ENCODE measurements around the gene RNF213. TPM values are rescaled to one million over a fixed set of nuclear protein-coding genes. Genes with fewer than 3 reads are reported as not detected.

Gene RNF213
- total RNA-seq, 2 donors from 2014 or later = 98.8 to 136 TPM

DNA sequence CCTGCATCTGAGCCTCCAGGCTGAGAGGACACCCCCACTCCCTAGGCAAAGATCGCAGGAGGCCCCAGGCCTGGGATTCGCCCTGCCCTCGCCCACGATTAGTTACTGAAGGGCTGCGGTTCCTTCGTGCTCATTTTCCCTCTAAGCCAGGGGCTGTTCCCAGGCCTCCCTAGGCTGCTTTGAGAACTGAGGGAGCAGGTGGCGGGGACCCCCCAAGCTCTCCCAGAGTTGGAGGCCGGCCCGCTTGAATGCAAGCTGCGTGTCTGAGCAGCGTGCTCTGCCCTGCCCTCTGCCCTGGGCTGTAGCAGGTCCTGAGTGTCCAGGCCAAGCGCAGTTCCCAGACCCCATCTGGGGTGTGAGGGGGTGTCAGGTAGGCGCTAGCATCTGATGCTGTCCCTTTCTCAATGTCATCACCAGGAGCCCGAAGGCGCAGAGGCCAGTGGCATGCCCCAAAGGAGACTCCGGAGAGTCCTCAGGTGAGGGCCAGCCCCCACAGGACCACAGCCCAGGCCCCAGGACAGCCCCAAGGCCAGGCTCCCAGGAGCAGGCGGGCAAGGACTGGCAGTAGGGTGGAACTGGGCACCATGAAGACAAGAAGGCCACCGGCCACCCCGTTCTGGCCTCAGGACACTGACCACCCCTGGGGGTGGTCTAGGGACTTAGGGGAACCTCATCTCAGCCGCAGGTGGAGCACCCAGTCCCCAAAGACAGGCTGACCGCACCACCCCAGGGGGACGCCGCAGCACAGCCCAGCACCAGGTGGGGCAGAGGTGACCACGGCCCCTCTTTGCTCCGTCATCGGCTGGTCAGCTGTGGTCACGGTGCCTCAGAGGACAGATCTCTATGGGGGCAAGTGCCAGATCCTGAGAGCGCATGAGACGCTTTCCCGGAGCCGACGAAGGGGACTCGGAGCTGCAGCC is 169.0 kb downstream of the RNF213 start:
- Histone ChIP-seq H3K4me1 (ENCODE audit: control insufficient read depth, insufficient read depth, low read length) (peaks cover 5% of the 10 kb centered on the region), H3K27me3 (ENCODE audit: control insufficient read depth, insufficient read depth, low read length, poor library complexity, severe bottlenecking) (no peaks in the 10 kb centered on the region), H3K9me3 (ENCODE audit: control insufficient read depth, low read length) (no peaks in the 10 kb centered on the region), H3K9ac (ENCODE audit: extremely low read depth, low read length, poor library complexity, severe bottlenecking) (no peak overlapping the region), H3K36me3 (ENCODE audit: control insufficient read depth, insufficient read depth, low read length) (no peaks in the 10 kb centered on the region), H3K27ac (ENCODE audit: low read depth, low read length) (no peak overlapping the region), H3K4me3 (ENCODE audit: low read length) (no peak overlapping the region)
- 92 to 96% methylated on average over 20 to 33 of the region's 33 CpGs for WGBS, 2 experiments (ENCODE audit: insufficient coverage in 1 of 2, insufficient read length in 1 of 2)
- Mint-ChIP-seq H3K9me3 (no peaks in the 10 kb centered on the region), H3K4me3 (no peak overlapping the region), H3K36me3 (ENCODE audit: low read depth) (no peaks in the 10 kb centered on the region), H3K27me3 (ENCODE audit: insufficient read depth) (no peaks in the 10 kb centered on the region), H3K4me1 (peaks cover 4% of the 10 kb centered on the region), H3K27ac (no peak overlapping the region)
- DNase-seq = no peak
- TF ChIP-seq, protein P1, sequence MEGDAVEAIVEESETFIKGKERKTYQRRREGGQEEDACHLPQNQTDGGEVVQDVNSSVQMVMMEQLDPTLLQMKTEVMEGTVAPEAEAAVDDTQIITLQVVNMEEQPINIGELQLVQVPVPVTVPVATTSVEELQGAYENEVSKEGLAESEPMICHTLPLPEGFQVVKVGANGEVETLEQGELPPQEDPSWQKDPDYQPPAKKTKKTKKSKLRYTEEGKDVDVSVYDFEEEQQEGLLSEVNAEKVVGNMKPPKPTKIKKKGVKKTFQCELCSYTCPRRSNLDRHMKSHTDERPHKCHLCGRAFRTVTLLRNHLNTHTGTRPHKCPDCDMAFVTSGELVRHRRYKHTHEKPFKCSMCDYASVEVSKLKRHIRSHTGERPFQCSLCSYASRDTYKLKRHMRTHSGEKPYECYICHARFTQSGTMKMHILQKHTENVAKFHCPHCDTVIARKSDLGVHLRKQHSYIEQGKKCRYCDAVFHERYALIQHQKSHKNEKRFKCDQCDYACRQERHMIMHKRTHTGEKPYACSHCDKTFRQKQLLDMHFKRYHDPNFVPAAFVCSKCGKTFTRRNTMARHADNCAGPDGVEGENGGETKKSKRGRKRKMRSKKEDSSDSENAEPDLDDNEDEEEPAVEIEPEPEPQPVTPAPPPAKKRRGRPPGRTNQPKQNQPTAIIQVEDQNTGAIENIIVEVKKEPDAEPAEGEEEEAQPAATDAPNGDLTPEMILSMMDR (conservative IDR thresholded peaks at IDR 0.05) = no peak

DNA sequence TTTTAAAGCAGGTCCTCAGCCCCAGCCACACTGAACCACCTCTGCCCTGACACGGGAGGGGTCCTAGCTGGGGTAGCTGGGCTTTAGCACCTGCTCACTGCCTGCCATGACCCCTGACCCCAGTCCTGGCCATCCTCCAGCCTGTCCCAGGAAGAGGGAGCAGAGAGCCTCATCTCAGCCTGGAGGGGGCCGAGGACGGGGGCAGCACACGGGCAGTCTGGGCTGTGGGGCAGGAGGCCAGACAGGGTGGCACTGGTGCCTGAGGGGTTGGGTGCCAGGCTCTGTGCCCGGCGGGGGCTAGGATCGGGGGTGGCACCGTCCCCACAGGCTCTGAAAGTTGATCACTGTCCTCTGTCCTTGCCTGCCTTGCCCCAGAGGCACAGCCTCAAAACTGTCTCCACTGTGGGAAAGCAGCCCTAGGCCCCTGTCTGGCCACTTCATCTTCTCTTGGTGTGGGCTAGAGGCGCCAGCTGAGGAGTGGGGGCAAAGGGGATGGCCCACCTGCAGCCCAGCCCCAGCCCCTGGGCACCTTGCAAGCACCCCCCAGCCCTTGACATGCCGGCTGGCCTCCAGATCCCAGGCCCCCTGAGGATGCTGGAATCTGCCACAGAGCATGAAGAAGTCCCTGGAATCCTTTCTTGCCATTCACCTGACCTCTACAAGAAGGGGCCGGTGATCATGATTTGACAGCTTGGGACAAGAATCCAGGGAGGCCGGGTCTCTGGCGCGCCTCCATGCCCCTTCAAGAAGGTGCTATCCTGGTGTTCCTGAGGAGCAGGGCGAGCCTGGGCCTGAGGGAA is 170.0 kb downstream of the RNF213 start:
- no peak overlapping the region for H3K4me3 Mint-ChIP-seq
- no peaks in the 10 kb centered on the region for H3K27me3 Mint-ChIP-seq (ENCODE audit: insufficient read depth)
- Histone ChIP-seq H3K9me3 (ENCODE audit: control insufficient read depth, low read length) (no peaks in the 10 kb centered on the region), H3K27me3 (ENCODE audit: control insufficient read depth, insufficient read depth, low read length, poor library complexity, severe bottlenecking) (no peaks in the 10 kb centered on the region), H3K9ac (ENCODE audit: extremely low read depth, low read length, poor library complexity, severe bottlenecking) (no peak overlapping the region), H3K4me1 (ENCODE audit: control insufficient read depth, insufficient read depth, low read length) (peaks cover 5% of the 10 kb centered on the region), H3K27ac (ENCODE audit: low read depth, low read length) (no peak overlapping the region), H3K4me3 (ENCODE audit: low read length) (no peak overlapping the region), H3K36me3 (ENCODE audit: control insufficient read depth, insufficient read depth, low read length) (no peaks in the 10 kb centered on the region)
- no peaks in the 10 kb centered on the region for H3K36me3 Mint-ChIP-seq (ENCODE audit: low read depth)
- no peak overlapping the region for H3K27ac Mint-ChIP-seq
- TF ChIP-seq, protein P1 (conservative IDR thresholded peaks at IDR 0.05) = no peak
- H3K4me1 Mint-ChIP-seq = peaks cover 4% of the 10 kb centered on the region
- H3K9me3 Mint-ChIP-seq = no peaks in the 10 kb centered on the region
- no peak for DNase-seq
- 92 to 97% methylated on average over 6 to 15 of the region's 15 CpGs for WGBS, 2 experiments (ENCODE audit: insufficient coverage in 1 of 2, insufficient read length in 1 of 2)

DNA sequence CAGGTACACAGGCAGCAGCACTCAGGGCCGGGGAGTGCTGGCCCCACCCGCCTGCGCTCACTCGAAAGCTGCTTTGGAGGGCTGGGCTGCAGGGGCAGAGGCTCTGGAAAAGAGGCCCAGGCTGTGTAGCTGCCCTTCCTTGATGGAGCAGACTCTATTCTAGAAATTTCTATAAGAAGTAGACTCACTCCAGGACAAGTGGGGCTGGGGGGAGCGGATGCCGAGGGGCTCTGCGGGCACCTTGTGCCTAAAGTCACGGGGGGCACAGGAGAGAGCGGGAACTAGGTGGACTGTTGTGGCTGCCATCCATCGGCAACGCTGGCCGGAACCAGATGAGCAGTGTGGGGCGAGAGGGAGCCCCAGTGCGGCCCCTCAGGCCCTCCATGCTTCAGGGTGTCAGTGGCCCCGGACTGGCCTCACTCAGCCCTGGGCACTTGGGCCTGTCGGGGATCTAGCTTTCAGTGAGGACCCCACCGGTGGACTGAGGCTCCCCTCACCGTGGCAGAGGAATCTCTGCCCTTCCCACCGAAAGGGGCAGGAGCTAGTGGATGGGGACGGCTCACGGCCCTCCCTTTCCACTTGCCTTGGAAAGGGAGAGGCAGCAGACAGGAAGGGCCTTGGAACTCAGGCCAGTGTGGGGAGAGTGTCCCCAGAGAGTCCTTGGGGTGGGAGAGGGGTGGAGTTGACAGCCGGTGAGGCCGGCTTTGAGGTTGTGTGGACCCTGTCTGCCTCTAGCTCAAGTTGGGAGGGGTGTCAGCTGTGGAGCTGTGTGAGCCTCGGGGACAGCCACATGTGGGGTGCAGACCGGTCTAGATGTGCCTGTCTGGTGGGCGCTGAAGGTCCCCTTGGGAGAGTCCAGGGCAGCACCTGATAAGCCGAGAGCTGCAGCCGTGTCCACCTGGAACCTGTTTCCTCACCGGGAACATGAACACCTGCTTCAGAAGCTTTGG is 170.9 kb downstream of the RNF213 start:
- H3K9me3 ChIP-seq (ENCODE audit: control insufficient read depth, low read length) = no peaks in the 10 kb centered on the region
- no peaks in the 10 kb centered on the region for H3K36me3 ChIP-seq (ENCODE audit: control insufficient read depth, insufficient read depth, low read length)
- Mint-ChIP-seq H3K36me3 (ENCODE audit: low read depth) (no peaks in the 10 kb centered on the region), H3K4me3 (no peak overlapping the region), H3K9me3 (no peaks in the 10 kb centered on the region), H3K4me1 (peaks cover 4% of the 10 kb centered on the region), H3K27me3 (ENCODE audit: insufficient read depth) (peaks cover 4% of the 10 kb centered on the region), H3K27ac (no peak overlapping the region)
- H3K9ac ChIP-seq (ENCODE audit: extremely low read depth, low read length, poor library complexity, severe bottlenecking) = no peak overlapping the region
- H3K27me3 ChIP-seq (ENCODE audit: control insufficient read depth, insufficient read depth, low read length, poor library complexity, severe bottlenecking) = no peaks in the 10 kb centered on the region
- WGBS, 2 experiments (ENCODE audit: insufficient coverage in 1 of 2, insufficient read length in 1 of 2) = 87 to 92% methylated on average over 17 to 29 of the region's 29 CpGs
- TF ChIP-seq, protein P1 (conservative IDR thresholded peaks at IDR 0.05) = no peak
- DNase-seq = no peak
- H3K27ac ChIP-seq (ENCODE audit: low read depth, low read length) = no peak overlapping the region
- peaks cover 5% of the 10 kb centered on the region for H3K4me1 ChIP-seq (ENCODE audit: control insufficient read depth, insufficient read depth, low read length)
- H3K4me3 ChIP-seq (ENCODE audit: low read length) = no peak overlapping the region
